Osteoblast (primary cell): ENCODE measurements around the gene MRPL30. TPM values are rescaled to one million over a fixed set of nuclear protein-coding genes. Genes with fewer than 3 reads are reported as not detected.

Experiments
- DNase-seq: peaks from one replicate; pipeline ENCODE4 v3.0.0; 2011; ENCODE audit warnings: low spot score, mixed read lengths; ENCODE audit not compliant: insufficient read length; ENCODE audit errors: missing footprints
- H2AFZ ChIP-seq: 2 replicates; pipeline ENCODE4 v1.6.0; 2011; ENCODE audit warnings: mild to moderate bottlenecking, low read length
- H3K27ac ChIP-seq: 2 replicates; pipeline ENCODE4 v1.5.1; 2011; ENCODE audit warnings: mild to moderate bottlenecking, low read depth, low read length, moderate library complexity
- H3K27me3 ChIP-seq: 2 replicates; pipeline ENCODE4 v1.6.0; 2012; ENCODE audit warnings: mild to moderate bottlenecking, control low read depth, inconsistent platforms, low read length, moderate library complexity; ENCODE audit not compliant: insufficient read depth
- H3K36me3 ChIP-seq: 2 replicates; pipeline ENCODE4 v1.5.1; 2011; ENCODE audit warnings: mild to moderate bottlenecking, low read length, control low read depth, moderate library complexity; ENCODE audit not compliant: insufficient read depth
- H3K4me1 ChIP-seq: 2 replicates; pipeline ENCODE4 v1.5.1; 2011; ENCODE audit warnings: mild to moderate bottlenecking, low read length, control low read depth, moderate library complexity; ENCODE audit not compliant: insufficient read depth
- H3K4me2 ChIP-seq: 2 replicates; pipeline ENCODE4 v1.6.0; 2011; ENCODE audit warnings: mild to moderate bottlenecking, low read length; ENCODE audit not compliant: insufficient read depth
- H3K4me3 ChIP-seq: fragments of 200-600 bp; sonication (generic); 3 replicates; pipeline ENCODE4 v1.5.1; 2012; ENCODE audit warnings: mild to moderate bottlenecking, low read length, inconsistent platforms; ENCODE audit not compliant: insufficient read depth
- H3K79me2 ChIP-seq: 2 replicates; pipeline ENCODE4 v1.6.0; 2012; ENCODE audit warnings: mild to moderate bottlenecking, low read length, control low read depth, inconsistent platforms; ENCODE audit not compliant: insufficient read depth
- H3K9me3 ChIP-seq: 2 replicates; pipeline ENCODE4 v1.5.1; 2011; ENCODE audit warnings: low read depth, low read length, control low read depth
- H4K20me1 ChIP-seq: 2 replicates; pipeline ENCODE4 v1.6.0; 2012; ENCODE audit warnings: mild to moderate bottlenecking, low read length, control low read depth; ENCODE audit not compliant: insufficient read depth
- CTCF ChIP-seq: IDR thresholded peaks from 2 replicates; pipeline ENCODE4 v1.5.1; 2011; ENCODE audit warnings: mild to moderate bottlenecking, low read depth, low read length, moderate library complexity; ENCODE audit errors: extremely low read depth
- total RNA-seq: library from RNA; depleted of rRNA; stranded (reverse); fragments of >200 nt; gene quantifications from 2 replicates; pipeline ENCODE4 v1.2.3, GENCODE V29; 2012

The MRPL30 gene
- total RNA-seq, 1 donor = 41.6 TPM

- H4K20me1 ChIP-seq = no peaks in the 10 kb centered on the region
- TF ChIP-seq CTCF = no peak
- H3K27me3 ChIP-seq = no peaks in the 10 kb centered on the region
- no peak overlapping the region for H2AFZ ChIP-seq
- H3K79me2 ChIP-seq = peaks cover 13% of the 10 kb centered on the region
- H3K4me2 ChIP-seq = no peak overlapping the region
- no peak overlapping the region for H3K4me3 ChIP-seq
- no peak overlapping the region for H3K27ac ChIP-seq
- H3K36me3 ChIP-seq = peaks cover 37% of the 10 kb centered on the region
- H3K4me1 ChIP-seq = no peaks in the 10 kb centered on the region
- DNase-seq = no peak
- H3K9me3 ChIP-seq = no peaks in the 10 kb centered on the region
Observed at GRCh38 chr2:99171377-99172140, 9.4 kb upstream of the MRPL30 start.

- Histone ChIP-seq H3K4me3 (peak overlapping the region; percentile 85), H3K4me2 (peak overlapping the region; percentile 81), H3K36me3 (peaks cover under 1% of the 10 kb centered on the region), H3K27me3 (no peaks in the 10 kb centered on the region), H3K4me1 (peaks cover 11% of the 10 kb centered on the region), H4K20me1 (peaks cover 7% of the 10 kb centered on the region), H3K27ac (peak overlapping the region; percentile 84), H3K9me3 (no peaks in the 10 kb centered on the region), H3K79me2 (peaks cover 91% of the 10 kb centered on the region), H2AFZ (peak overlapping the region; percentile 89)
- DNase-seq = no peak
- TF ChIP-seq CTCF = no peak
Observed at GRCh38 chr2:99181624-99182000, 628 bp downstream of the MRPL30 start.

- no peaks in the 10 kb centered on the region for H3K27me3 ChIP-seq
- no peak overlapping the region for H3K27ac ChIP-seq
Observed at GRCh38 chr2:99183025-99183424, 2.0 kb downstream of the MRPL30 start.

More at GRCh38 chr2:99183025-99183424, 2.0 kb downstream of the MRPL30 start:
- Histone ChIP-seq H3K4me3 (no peak overlapping the region), H3K4me1 (peaks cover 11% of the 10 kb centered on the region), H3K36me3 (peaks cover 7% of the 10 kb centered on the region), H2AFZ (no peak overlapping the region), H3K9me3 (no peaks in the 10 kb centered on the region), H4K20me1 (peaks cover 4% of the 10 kb centered on the region), H3K4me2 (no peak overlapping the region), H3K79me2 (peaks cover 90% of the 10 kb centered on the region)
- TF ChIP-seq CTCF = no peak
- no peak for DNase-seq
